Gastrocnemius medialis (tissue), 4 donors: ENCODE results near the gene CAMKV. TPM values are rescaled to one million over a fixed set of nuclear protein-coding genes. Genes with fewer than 3 reads are reported as not detected.

Source experiments
- ATAC-seq, 2 donors: fragments of 150-250 bp; one replicate each; pipeline ENCODE4 v1.9.1; 2016
- DNase-seq, 2 donors: peaks; one replicate each; pipeline ENCODE4 v3.0.0-alpha.2; 2019
- H3K27ac ChIP-seq, 4 donors: fragments of 200-600 bp; sonication (generic); 1 replicate in 1 of 4; 2 replicates in 3 of 4; pipeline ENCODE4 v1.5.1; 2016 to 2018; ENCODE audit warnings: mild to moderate bottlenecking in 2 of 4, moderate library complexity in 1 of 4
- H3K27me3 ChIP-seq, 3 donors: fragments of 200-600 bp; sonication (generic) in 2 of 3; 1 replicate in 1 of 3; 2 replicates in 2 of 3; pipeline versions ENCODE4 v1.5.1 to v1.6.0; 2016 to 2019; ENCODE audit warnings: mild to moderate bottlenecking in 1 of 3, moderate library complexity in 1 of 3
- H3K36me3 ChIP-seq, 2 donors: fragments of 200-600 bp; sonication (generic) in 1 of 2; one replicate each; pipeline ENCODE4 v1.5.1; 2017 to 2018
- H3K4me1 ChIP-seq, 2 donors: fragments of 200-600 bp; sonication (generic) in 1 of 2; one replicate each; pipeline ENCODE4 v1.5.1; 2016 to 2017; ENCODE audit warnings: mild to moderate bottlenecking in 2 of 2
- H3K4me3 ChIP-seq, 4 donors: fragments of 200-600 bp; sonication (generic) in 3 of 4; 1 replicate in 1 of 4; 2 replicates in 3 of 4; pipeline ENCODE4 v1.5.1; 2016 to 2019; ENCODE audit warnings: mild to moderate bottlenecking in 2 of 4
- H3K9me3 ChIP-seq, 3 donors: fragments of 200-600 bp; sonication (generic) in 2 of 3; 1 replicate in 1 of 3; 2 replicates in 2 of 3; pipeline ENCODE4 v1.5.1; 2016 to 2019
- POLR2A ChIP-seq, 2 donors: fragments of 450-650 bp; IDR thresholded peaks; one replicate each; pipeline ENCODE4 v1.6.1; 2017; ENCODE audit warnings: antibody characterized with exemption in 2 of 2, mild to moderate bottlenecking in 2 of 2, moderate library complexity in 2 of 2
- in situ Hi-C, 4 donors: fragments of 200-750 bp; cut with MboI; loops; one replicate each; pipeline versions ENCODE4 v1.15.0 to v1.8.0; 2017; ENCODE audit warnings: low sequenced_read_pairs in 4 of 4
- intact Hi-C: fragments of 100-400 bp; cut with DNase I; formaldehyde crosslinking; loops from one replicate; pipeline ENCODE4 v1.15.1; 2023; ENCODE audit warnings: low total_unique reads
- total RNA-seq, 4 donors: library from RNA; depleted of rRNA; stranded (reverse); fragments of >200 nt; gene quantifications; one replicate each; pipeline versions ENCODE4 v1.1.0 to v1.2.3, GENCODE V29; 2016
- TF ChIP-seq, protein P1 (sequence below), 5 experiments: fragments of 450-650 bp in 3 of 5; fragments of 200-600 bp in 2 of 5; sonication (generic) in 2 of 5; IDR thresholded peaks in 4 of 5; conservative IDR thresholded peaks in 1 of 5; 1 replicate in 4 of 5; 2 replicates in 1 of 5; pipeline ENCODE4 v1.5.1; 2016 to 2019; ENCODE audit warnings: antibody characterized with exemption in 5 of 5, mild to moderate bottlenecking in 3 of 5, moderate library complexity in 3 of 5

CAMKV gene
- total RNA-seq, 4 donors from 2014 or later, result not detected

DNA sequence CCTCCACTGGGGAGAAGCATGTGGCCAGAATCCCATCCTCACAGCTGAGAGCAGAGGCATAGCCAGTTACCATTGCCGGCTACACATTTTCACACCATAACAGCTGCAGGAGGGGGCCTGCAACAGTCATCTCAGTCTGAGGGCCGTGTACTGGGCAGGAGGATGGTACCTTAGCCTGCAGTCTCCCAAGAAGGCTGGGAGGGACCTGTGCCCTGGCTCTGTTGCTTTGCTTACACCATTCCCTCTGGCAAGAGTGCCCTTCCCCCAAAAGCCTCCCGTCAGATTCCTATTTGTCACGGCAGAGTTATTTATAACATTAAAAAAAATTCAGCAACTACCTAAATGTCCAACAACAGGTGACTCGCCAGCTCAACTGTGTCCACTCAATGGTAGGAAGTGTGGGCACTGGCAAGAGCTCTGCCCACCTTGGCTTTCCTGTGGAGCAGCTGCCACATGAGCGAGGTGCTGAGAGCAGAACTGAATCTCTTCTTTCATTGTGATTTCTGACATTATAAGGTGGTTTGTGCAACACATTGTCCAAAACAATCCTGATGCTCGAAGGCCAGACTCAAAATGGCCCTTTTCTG lies 4.4 kb downstream of the CAMKV start:
- Histone ChIP-seq H3K4me3 (no peak overlapping the region), H3K4me1 (peaks cover 8 to 19% of the 10 kb centered on the region in 2 donors), H3K27me3 (peaks cover 22 to 26% (median 23%) of the 10 kb centered on the region in 3 donors), H3K36me3 (no peaks in the 10 kb centered on the region), H3K27ac (no peak overlapping the region), H3K9me3 (no peaks in the 10 kb centered on the region)
- in situ Hi-C loops, result no loop called here
- intact Hi-C loops, result no loop called here
- TF ChIP-seq POLR2A (IDR thresholded peaks at IDR 0.05), result no peak
- TF ChIP-seq, protein P1, sequence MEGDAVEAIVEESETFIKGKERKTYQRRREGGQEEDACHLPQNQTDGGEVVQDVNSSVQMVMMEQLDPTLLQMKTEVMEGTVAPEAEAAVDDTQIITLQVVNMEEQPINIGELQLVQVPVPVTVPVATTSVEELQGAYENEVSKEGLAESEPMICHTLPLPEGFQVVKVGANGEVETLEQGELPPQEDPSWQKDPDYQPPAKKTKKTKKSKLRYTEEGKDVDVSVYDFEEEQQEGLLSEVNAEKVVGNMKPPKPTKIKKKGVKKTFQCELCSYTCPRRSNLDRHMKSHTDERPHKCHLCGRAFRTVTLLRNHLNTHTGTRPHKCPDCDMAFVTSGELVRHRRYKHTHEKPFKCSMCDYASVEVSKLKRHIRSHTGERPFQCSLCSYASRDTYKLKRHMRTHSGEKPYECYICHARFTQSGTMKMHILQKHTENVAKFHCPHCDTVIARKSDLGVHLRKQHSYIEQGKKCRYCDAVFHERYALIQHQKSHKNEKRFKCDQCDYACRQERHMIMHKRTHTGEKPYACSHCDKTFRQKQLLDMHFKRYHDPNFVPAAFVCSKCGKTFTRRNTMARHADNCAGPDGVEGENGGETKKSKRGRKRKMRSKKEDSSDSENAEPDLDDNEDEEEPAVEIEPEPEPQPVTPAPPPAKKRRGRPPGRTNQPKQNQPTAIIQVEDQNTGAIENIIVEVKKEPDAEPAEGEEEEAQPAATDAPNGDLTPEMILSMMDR (IDR thresholded peaks at IDR 0.05 in 4 of 5, conservative IDR thresholded peaks at IDR 0.05 in 1 of 5), result no peak
- peak in 1 of 2 donors; percentile 23 for DNase-seq
- peak; percentile 24 to 62 for ATAC-seq

DNA sequence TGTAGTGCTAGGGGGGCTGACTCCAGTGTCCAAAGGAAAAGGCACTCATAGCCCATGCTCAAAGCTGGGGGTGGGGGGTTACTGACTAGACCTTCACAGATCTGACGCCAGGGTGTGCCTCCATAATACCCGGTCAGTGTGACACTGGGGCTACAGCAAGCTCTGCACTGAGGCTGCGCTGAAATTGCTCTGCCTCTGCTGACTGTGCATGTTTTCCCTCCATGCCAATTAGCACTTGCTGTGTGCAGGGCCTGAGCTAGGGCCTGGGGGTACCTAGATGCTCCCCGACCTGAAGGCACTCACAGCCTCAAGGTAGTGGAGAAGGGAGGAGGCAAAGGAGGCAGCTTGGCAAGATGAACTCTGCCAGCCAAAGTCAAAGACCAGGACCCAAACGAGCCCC lies 5.2 kb downstream of the CAMKV start:
- Histone ChIP-seq H3K36me3 (no peaks in the 10 kb centered on the region), H3K4me1 (peaks cover 6 to 14% of the 10 kb centered on the region in 2 donors), H3K27me3 (peaks cover 14 to 18% (median 15%) of the 10 kb centered on the region in 3 donors), H3K9me3 (no peaks in the 10 kb centered on the region), H3K4me3 (no peak overlapping the region), H3K27ac (no peak overlapping the region)
- TF ChIP-seq POLR2A (IDR thresholded peaks at IDR 0.05), result no peak
- TF ChIP-seq, protein P1 (IDR thresholded peaks at IDR 0.05 in 4 of 5, conservative IDR thresholded peaks at IDR 0.05 in 1 of 5), result no peak
- intact Hi-C loops, result no loop called here
- no peak for DNase-seq
- no peak for ATAC-seq
- in situ Hi-C loops, result no loop called here

DNA sequence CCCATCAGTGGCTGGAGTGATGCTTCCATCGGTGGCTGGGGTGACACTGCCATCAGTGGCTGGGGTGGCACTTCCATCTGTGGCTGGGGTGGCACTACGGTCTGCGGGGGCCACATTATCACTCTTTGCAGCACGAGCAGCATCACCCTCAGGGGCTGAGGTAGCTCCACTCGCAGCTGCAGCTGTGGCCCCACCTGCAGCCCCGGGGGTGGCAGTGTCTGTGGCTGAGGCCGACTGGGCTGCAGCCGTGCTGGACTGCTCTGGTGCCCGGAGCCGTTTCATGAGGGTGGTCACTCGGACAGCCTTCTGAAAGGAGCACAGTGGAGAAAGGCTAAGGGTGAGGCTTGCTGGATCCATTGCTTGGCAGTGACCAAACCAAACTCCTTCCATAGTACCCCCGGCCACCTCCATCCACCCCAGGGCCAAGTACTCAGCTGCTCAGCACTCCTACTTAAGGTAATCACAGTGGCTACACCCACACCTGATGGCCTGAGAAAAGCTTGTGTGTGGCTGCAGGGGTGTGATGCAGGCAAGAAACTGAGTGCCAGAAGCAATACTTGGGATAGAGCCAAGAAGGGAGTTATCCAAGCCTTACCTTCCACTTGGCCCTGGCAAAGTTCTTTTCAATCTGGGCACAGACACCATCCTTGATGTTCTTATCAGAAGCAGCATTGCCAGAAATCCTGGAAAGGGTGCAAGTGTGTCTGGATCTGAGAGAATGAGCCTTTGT lies 10.0 kb downstream of the CAMKV start:
- no peak overlapping the region for H3K4me3 ChIP-seq
- in situ Hi-C loops (no loop called here), intact Hi-C loops (no loop called here)
- TF ChIP-seq, protein P1 (IDR thresholded peaks at IDR 0.05 in 4 of 5, conservative IDR thresholded peaks at IDR 0.05 in 1 of 5), result no peak
- no peak for TF ChIP-seq POLR2A (IDR thresholded peaks at IDR 0.05)
- no peaks in the 10 kb centered on the region for H3K9me3 ChIP-seq
- no peaks in the 10 kb centered on the region for H3K27me3 ChIP-seq
- H3K36me3 ChIP-seq, result no peaks in the 10 kb centered on the region
- DNase-seq, result no peak
- no peak for ATAC-seq
- no peak overlapping the region for H3K27ac ChIP-seq
- peaks cover 7% of the 10 kb centered on the region in 2 donors for H3K4me1 ChIP-seq

DNA sequence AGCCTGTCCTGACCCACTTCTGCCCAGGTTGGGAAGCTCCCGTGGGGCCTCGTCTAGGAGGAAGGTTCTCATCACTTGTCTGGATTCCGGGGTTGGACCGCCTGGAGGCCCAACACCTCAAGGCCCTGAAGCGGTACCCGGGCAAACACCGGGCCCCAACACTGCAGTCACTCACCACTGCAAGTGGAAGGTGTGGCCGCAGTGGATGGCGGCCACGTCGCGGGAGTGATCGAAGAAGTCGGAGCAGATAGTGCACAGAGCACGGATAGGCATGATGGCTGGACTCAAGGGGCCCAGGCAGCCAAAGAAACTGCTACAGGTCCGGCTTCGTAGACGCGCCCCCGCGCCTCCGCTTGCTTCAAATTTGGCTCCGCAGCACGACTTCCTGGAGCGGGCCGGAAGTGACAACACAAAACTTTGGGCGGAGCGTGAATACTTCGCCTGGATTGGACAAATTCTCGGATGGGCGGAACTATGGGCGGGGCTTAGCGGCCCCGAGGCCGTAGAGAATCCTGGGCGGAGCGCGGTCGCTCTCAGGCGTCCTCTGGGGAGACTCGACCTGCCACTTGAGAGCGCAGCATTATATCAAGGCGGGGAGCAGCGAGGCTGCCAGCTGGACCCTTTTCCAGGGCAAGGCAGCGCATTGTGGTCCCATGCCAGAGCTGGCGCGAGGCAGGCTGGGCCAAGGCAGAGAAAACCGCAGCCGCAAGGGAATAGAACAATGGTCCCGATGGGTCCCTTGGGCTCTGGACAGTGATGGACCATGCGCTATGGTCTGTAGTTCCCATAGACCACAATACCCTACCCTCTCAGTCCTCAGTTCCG lies 13.3 kb downstream of the CAMKV start, which contains the start of gene TRAIP:
Gene TRAIP, minus strand, starts transcription at position 384 of the 825 bp plus-strand sequence. Its CDS starts 111 bp downstream, at position 273.
- H3K4me3 ChIP-seq, result peak within 1 kb of the TSS; percentile 64 to 86 (median 68)
- H3K27ac ChIP-seq, result peak within 1 kb of the TSS; percentile 80 to 90 (median 88)
- in situ Hi-C loops, result no loop called here
- H3K9me3 ChIP-seq, result no peaks in the 10 kb centered on the region
- H3K36me3 ChIP-seq, result no peaks in the 10 kb centered on the region
- TF ChIP-seq POLR2A (IDR thresholded peaks at IDR 0.05), result peak; percentile 19 to 29
- TF ChIP-seq, protein P1 (IDR thresholded peaks at IDR 0.05 in 4 of 5, conservative IDR thresholded peaks at IDR 0.05 in 1 of 5), result no peak
- no peaks in the 10 kb centered on the region for H3K27me3 ChIP-seq
- DNase-seq (peak; percentile 87 to 93), ATAC-seq (peak; percentile 100)
- intact Hi-C loops, result no loop called here
- peaks cover 7% of the 10 kb centered on the region in 2 donors for H3K4me1 ChIP-seq
